Keratinocyte (primary cell): Measurements from ENCODE around the gene SHROOM3. TPM values are rescaled to one million over a fixed set of nuclear protein-coding genes. Genes with fewer than 3 reads are reported as not detected.

ENCODE experiments used
- DNase-seq: peaks from one replicate; pipeline ENCODE4 v3.0.0-alpha.2; 2011; ENCODE audit warnings: low read depth, missing footprints, low spot score
- FAIRE-seq: peaks from 2 replicates; lab custom pipeline; 2011; peaks lifted over from hg19 to GRCh38; lab: Jason Lieb, UNC
- H2AFZ ChIP-seq: 2 replicates; pipeline ENCODE4 v1.6.0; 2012; ENCODE audit warnings: low read length, control low read depth, inconsistent platforms; ENCODE audit not compliant: control insufficient read depth
- H3K27ac ChIP-seq: 2 replicates; pipeline ENCODE4 v1.5.1; 2011; ENCODE audit warnings: low read length; ENCODE audit not compliant: control insufficient read depth, insufficient read depth
- H3K27me3 ChIP-seq: 3 replicates; pipeline ENCODE4 v1.6.0; 2011; ENCODE audit warnings: low read length; ENCODE audit not compliant: control insufficient read depth, insufficient read depth; ENCODE audit errors: extremely low read depth
- H3K36me3 ChIP-seq, 2 experiments: 2 replicates in 1 of 2; 3 replicates in 1 of 2; pipeline ENCODE4 v1.5.1; 2011; ENCODE audit warnings: low read length in 2 of 2, mild to moderate bottlenecking in 1 of 2; ENCODE audit not compliant: control insufficient read depth in 2 of 2, insufficient read depth in 2 of 2; ENCODE audit errors: extremely low read depth in 1 of 2
- H3K4me1 ChIP-seq: 3 replicates; pipeline ENCODE4 v1.5.1; 2011; ENCODE audit warnings: low read length; ENCODE audit not compliant: control insufficient read depth, insufficient read depth; ENCODE audit errors: extremely low read depth
- H3K4me2 ChIP-seq: 3 replicates; pipeline ENCODE4 v1.6.0; 2011; ENCODE audit warnings: low read depth, low read length; ENCODE audit not compliant: control insufficient read depth, insufficient read depth; ENCODE audit errors: extremely low read depth
- H3K4me3 ChIP-seq, 3 experiments: fragments of 200-600 bp in 1 of 3; sonication (generic) in 1 of 3; 2 replicates in 2 of 3; 3 replicates in 1 of 3; pipeline ENCODE4 v1.5.1; 2011 to 2016; ENCODE audit warnings: low read length in 3 of 3, mild to moderate bottlenecking in 3 of 3, control low read depth in 2 of 3, inconsistent platforms in 1 of 3, low read depth in 1 of 3, mixed read lengths in 1 of 3, mixed run types in 1 of 3, moderate library complexity in 1 of 3; ENCODE audit not compliant: control insufficient read depth in 2 of 3, insufficient read depth in 2 of 3; ENCODE audit errors: extremely low read depth in 1 of 3
- H3K79me2 ChIP-seq: 2 replicates; pipeline ENCODE4 v1.6.0; 2012; ENCODE audit warnings: low read length; ENCODE audit not compliant: control insufficient read depth, insufficient read depth
- H3K9ac ChIP-seq: 3 replicates; pipeline ENCODE4 v1.6.0; 2011; ENCODE audit warnings: low read length; ENCODE audit not compliant: control insufficient read depth, insufficient read depth; ENCODE audit errors: extremely low read depth
- H3K9me1 ChIP-seq: 3 replicates; pipeline ENCODE4 v1.6.0; 2011; ENCODE audit warnings: low read length; ENCODE audit not compliant: control insufficient read depth, insufficient read depth; ENCODE audit errors: extremely low read depth
- H3K9me3 ChIP-seq: 2 replicates; pipeline ENCODE4 v1.5.1; 2012; ENCODE audit warnings: low read depth, low read length; ENCODE audit not compliant: control insufficient read depth
- H4K20me1 ChIP-seq: 3 replicates; pipeline ENCODE4 v1.6.0; 2011; ENCODE audit warnings: low read length; ENCODE audit not compliant: control insufficient read depth, insufficient read depth; ENCODE audit errors: extremely low read depth
- EZH2 ChIP-seq: IDR thresholded peaks from one replicate; pipeline ENCODE4 v1.6.1; 2012; ENCODE audit warnings: inconsistent platforms, mild to moderate bottlenecking, low read length, moderate library complexity
- dilution Hi-C: fragments of 300-500 bp; cut with MboI; formaldehyde crosslinking; loops from one replicate; pipeline ENCODE4 v1.7.0; 2020; ENCODE audit warnings: low sequenced_read_pairs; ENCODE audit not compliant: extremely low pct_ligation_motif_present
- polyA plus RNA-seq, 5 experiments: library from polyadenylated mRNA; depleted of rRNA in 3 of 5; stranded (reverse) in 3 of 5; stranded (forward) in 1 of 5; unstranded in 1 of 5; fragments of >200 nt; gene quantifications; 1 replicate in 1 of 5; 2 replicates in 3 of 5; 3 replicates in 1 of 5; pipeline versions ENCODE4 v1.2.1 to v1.2.3, GENCODE V29; 2011 to 2012; ENCODE audit warnings: missing spikeins in 2 of 5, low read depth in 1 of 5, low replicate concordance in 1 of 5
- TF ChIP-seq, protein P1 (sequence below), 3 experiments: IDR thresholded peaks in 1 of 3; conservative IDR thresholded peaks in 1 of 3; optimal IDR thresholded peaks in 1 of 3; 2 replicates in 2 of 3; 3 replicates in 1 of 3; pipeline versions ENCODE3 to v1.5.1; 2011; ENCODE audit warnings: low read length in 3 of 3, mild to moderate bottlenecking in 3 of 3, moderate library complexity in 2 of 3, control low read depth in 1 of 3, inconsistent platforms in 1 of 3; ENCODE audit not compliant: insufficient read depth in 2 of 3; ENCODE audit errors: extremely low read depth in 1 of 3

SHROOM3 gene
- polyA plus RNA-seq, 1 donor (not counting 4 experiments of a cell fraction or from before 2014, with no cell fraction given), result 4.9 TPM

DNA sequence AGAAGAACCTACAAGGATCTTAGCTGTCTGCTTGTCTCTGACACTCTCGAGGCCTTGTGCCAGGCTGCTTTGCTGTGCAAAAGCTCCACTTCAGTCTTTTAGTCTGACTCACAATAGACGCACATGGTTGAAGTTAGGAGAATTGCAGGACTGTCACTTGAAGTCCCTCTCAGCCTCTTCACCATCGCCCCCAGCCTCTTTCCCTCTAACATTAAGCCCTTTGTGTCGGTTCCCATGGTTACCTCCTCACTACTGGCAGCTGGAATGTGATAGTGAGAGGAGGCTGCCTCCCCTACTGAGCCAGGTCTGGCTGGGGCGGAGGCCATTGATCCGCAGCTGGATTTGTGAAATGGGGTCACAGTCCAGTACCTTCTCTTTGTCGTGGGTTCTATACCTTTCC, 261.1 kb downstream of the SHROOM3 start:
- no peaks in the 10 kb centered on the region for H3K36me3 ChIP-seq
- no peaks in the 10 kb centered on the region for H4K20me1 ChIP-seq
- FAIRE-seq (no peak), DNase-seq (no peak)
- H3K79me2 ChIP-seq, result peaks cover 85% of the 10 kb centered on the region
- H3K9ac ChIP-seq, result no peak overlapping the region
- H3K9me1 ChIP-seq, result no peaks in the 10 kb centered on the region
- H2AFZ ChIP-seq, result no peak overlapping the region
- H3K27ac ChIP-seq, result no peak overlapping the region
- H3K4me2 ChIP-seq, result no peak overlapping the region
- peaks cover 2% of the 10 kb centered on the region for H3K4me1 ChIP-seq
- H3K4me3 ChIP-seq, result no peak overlapping the region
- no peaks in the 10 kb centered on the region for H3K9me3 ChIP-seq
- dilution Hi-C loops, result no loop called here
- TF ChIP-seq EZH2, result no peak
- TF ChIP-seq, protein P1, sequence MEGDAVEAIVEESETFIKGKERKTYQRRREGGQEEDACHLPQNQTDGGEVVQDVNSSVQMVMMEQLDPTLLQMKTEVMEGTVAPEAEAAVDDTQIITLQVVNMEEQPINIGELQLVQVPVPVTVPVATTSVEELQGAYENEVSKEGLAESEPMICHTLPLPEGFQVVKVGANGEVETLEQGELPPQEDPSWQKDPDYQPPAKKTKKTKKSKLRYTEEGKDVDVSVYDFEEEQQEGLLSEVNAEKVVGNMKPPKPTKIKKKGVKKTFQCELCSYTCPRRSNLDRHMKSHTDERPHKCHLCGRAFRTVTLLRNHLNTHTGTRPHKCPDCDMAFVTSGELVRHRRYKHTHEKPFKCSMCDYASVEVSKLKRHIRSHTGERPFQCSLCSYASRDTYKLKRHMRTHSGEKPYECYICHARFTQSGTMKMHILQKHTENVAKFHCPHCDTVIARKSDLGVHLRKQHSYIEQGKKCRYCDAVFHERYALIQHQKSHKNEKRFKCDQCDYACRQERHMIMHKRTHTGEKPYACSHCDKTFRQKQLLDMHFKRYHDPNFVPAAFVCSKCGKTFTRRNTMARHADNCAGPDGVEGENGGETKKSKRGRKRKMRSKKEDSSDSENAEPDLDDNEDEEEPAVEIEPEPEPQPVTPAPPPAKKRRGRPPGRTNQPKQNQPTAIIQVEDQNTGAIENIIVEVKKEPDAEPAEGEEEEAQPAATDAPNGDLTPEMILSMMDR (optimal IDR thresholded peaks at IDR 0.05 in 1 of 3, IDR thresholded peaks at IDR 0.05 in 1 of 3, conservative IDR thresholded peaks at IDR 0.05 in 1 of 3; ENCODE audit: extremely low read depth in 1 of 3, insufficient read depth in 2 of 3, low read length in 3 of 3), result no peak
- no peaks in the 10 kb centered on the region for H3K27me3 ChIP-seq

- H3K36me3 ChIP-seq, result no peaks in the 10 kb centered on the region
- H3K9me3 ChIP-seq, result no peaks in the 10 kb centered on the region
- no peaks in the 10 kb centered on the region for H4K20me1 ChIP-seq
- no peak overlapping the region for H2AFZ ChIP-seq
- no peaks in the 10 kb centered on the region for H3K27me3 ChIP-seq
- H3K4me3 ChIP-seq, result no peak overlapping the region
- H3K4me2 ChIP-seq, result no peak overlapping the region
- dilution Hi-C loops, result no loop called here
- H3K27ac ChIP-seq, result no peak overlapping the region
- peaks cover 79% of the 10 kb centered on the region for H3K79me2 ChIP-seq
- DNase-seq (no peak), FAIRE-seq (no peak)
- no peaks in the 10 kb centered on the region for H3K9me1 ChIP-seq
- no peak for TF ChIP-seq EZH2
- TF ChIP-seq, protein P1 (optimal IDR thresholded peaks at IDR 0.05 in 1 of 3, IDR thresholded peaks at IDR 0.05 in 1 of 3, conservative IDR thresholded peaks at IDR 0.05 in 1 of 3; ENCODE audit: extremely low read depth in 1 of 3, insufficient read depth in 2 of 3, low read length in 3 of 3), result no peak
- H3K4me1 ChIP-seq, result peaks cover 6% of the 10 kb centered on the region
- H3K9ac ChIP-seq, result no peak overlapping the region
Observed at GRCh38 chr4:76697129-76697803, 262.2 kb downstream of the SHROOM3 start.
